ENCODE measurements around the gene AADAT.
"Not testable (repeated sequence)": the region's sequence is repeated elsewhere in the genome, so short reads cannot be mapped to it uniquely, and the experiment has no call there.

The AADAT gene

DNA sequence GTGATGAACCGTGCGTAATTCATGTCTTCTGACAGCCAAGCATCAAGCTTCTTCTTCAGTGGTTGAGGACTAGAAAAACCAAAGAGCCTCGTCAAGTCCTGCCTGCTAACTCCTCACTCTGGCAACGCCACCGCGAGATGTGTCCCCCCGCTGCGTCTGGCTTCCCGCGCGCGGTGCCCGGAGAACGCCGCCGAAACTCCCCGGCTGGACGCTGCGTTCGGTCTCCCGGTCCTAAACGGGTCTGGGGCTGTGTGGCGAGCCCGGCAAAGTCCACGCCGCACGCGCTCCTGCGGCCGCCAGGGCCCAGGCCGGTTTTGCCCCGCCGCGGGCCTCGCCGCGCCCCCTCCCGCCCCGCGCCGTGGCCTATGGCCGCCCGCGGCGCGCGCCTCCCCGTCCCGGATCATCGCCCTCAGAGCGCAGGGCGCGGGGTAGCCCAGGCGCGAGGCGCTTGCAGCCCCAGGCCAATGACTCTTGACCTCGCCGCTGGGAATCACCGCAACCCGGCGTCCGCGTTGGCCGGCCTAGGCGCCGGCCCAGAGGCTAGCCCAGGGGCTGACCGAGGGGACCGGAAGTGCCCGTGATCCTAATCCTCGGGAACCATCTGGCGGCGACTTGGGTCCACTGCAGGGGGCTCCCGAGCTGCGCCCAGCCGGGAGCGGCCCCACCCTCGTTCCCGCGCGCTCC, at the start of gene AADAT:
AADAT (minus strand) TSS at position 289 of the 684 bp plus-strand sequence; CDS start at position 23, 266 bp downstream.
- no peak for DNase-seq (ENCODE audit: low read depth)

DNA sequence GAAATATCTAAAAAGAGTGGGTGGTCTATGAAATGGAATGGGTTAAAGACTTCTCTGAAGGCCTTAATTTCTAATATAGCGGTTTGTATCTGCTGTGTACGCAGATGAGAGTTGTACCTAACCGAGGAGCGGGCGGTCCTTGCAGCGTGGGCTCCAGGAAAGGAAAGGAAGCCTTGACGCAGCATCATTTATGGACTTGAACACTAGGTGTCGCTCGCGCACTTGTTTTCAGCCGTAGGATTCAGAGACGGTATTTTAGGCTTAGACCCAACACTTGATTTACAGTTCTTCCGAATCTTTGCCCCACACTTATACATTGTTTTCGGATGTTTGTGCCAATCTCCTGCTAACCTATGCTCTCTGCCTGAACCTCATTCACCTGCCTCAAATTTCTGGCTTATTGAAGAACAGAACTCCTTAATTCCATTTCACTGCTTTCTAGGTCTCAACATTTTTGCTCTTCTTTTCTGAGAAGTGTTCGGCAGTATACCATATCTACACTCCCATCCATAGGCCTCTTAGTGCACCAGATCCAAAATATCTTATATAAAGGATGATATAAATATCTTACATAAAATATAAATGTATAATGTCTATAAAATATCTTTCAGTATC, 48.9 kb upstream of the AADAT start:
- DNase-seq (ENCODE audit: low read depth) = peak; percentile 61

DNA sequence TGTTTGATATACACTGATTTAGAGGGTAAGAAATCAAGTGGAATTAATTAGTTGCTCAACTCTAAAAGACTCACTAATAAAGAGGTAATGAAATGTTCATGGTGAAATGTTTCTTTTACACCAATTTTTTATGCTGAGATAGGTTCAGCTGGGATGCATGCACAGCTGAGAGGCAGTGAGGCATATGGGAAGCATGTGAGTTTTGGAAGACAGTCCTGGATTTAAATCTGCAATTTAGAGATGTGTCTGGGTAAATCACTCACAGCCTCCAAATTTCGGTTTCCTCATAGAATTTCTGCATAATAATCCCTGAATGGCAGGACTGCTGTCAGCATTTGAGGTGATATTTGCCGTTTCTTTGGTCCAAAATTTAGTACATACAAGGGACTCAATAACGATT, 48.2 kb upstream of the AADAT start:
- no peak for DNase-seq (ENCODE audit: low read depth)

DNA sequence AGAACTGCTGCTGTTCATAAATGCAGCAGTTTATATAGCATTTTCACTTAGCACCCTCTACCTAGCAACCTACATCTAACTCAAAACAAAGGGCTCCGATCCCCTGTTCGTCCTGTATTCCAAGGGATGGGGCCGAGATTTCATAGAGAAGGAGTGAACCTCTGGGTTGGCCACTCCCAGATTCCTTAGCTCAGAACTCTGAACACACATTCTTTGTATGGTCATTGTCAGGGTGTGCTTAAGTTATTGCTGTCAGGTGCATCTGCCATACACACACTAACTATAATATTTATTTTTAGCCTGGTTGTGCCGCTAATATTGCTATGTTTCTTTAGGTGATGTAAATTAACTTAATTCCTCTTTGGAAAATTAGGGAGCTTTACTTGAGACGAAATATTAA, 47.7 kb upstream of the AADAT start:
- no peak for DNase-seq (ENCODE audit: low read depth)

DNA sequence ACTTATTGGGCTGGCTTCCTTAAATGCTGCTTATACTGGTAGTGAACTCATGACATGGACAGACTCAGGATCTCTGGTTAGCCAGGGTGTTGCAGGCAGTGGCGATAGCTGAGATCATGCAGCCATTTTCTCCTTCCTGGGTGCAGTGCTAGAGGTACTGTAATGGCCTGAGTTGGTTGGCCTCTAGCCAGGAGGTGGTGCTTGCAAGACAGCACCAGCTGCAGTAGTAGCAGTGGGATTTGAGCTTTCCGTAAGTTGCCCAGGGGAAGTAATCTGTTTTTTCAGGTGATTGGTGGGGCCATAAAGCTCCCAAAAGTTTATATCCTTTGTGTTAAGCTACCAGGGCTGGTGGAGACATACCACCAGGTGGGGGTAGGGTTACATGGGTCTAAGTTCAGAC, 45.1 kb upstream of the AADAT start:
- no peak for DNase-seq (ENCODE audit: low read depth)

DNA sequence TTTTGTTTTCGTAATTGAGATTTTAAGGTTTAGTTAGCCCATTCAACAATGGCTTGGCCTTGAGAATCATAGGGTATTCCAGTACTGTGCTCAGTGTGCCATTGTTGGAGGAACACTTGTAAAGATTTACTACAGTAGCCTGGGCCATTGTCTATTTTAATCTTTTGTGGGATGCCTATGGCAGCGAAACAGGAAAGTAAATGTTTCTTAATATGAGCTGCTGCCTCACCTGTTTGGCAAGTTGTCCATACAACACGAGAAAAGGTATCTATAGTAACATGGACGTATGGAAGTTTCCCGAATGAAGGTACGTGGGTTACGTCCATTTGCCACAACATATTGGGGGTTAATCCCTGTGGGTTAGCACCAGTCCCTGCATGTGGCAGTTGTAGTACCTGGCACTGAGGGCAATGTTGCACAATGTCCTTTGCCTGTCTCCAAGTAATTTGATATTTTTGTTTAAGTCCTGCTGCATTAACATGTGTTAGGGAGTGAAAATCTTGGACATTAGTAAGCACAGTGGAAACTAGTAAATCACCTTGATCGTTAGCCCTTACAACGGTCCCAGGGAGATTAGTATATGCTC, 38.6 kb upstream of the AADAT start:
- DNase-seq (ENCODE audit: low read depth) = no peak

DNA sequence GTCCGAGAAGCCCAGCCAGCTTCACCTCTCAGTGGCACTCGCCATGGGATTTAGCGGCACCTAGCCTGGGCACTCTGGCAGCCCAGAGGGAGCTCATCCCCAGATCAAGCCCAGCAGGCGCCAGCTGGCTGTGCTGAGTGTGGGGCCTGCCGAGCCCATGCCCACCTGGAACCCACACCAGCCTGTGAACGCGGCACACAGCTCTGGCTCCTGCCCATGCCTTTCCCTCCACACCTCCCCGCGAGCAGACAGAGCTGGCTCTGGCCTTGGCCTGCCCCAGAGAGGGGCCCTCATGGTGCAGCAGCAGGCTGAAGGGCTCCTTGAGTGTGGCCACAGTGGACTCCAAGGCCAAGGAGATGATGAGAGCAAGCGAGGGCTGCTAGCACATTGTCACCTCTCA, 38.0 kb upstream of the AADAT start:
- no peak for DNase-seq (ENCODE audit: low read depth)

DNA sequence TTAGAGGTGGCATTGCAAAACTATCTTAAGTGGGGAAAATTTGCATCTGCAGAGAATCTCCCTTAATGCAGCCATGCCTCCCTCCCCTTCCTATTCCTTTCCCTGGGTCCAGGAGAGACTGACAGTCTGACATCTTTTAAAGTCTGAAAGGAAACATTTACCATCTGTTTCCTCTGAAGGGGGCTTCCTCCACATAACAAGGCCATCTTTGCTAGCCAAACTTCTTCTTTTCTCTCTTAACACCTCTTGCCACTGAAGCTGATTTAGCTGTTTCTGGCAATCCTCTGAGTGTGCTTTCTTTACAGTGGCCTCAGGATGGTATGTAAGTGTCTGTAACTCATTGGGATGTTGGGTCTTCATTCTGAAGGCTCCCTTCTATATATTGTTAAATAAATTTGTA, 34.6 kb upstream of the AADAT start:
- DNase-seq (ENCODE audit: low read depth) = no peak

DNA sequence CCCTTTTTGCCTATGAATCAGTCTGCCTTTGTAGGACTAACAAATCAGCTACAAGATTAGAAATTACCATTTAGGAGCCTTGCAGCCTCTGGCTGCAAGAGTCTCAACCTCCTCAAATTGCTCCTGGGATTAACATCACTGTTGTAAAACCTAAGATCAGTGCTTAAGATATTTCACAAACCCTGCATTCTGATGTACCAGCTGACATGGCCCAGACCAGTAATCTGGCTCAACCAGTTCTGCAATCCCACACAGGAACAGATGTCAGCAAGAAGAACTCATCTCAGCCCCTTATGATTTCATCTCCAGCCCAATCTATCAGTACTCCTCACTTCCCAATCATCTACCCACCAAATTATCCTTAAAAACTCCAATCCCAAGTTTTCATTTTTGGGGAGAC, 32.5 kb upstream of the AADAT start:
- no peak for DNase-seq (ENCODE audit: low read depth)

DNA sequence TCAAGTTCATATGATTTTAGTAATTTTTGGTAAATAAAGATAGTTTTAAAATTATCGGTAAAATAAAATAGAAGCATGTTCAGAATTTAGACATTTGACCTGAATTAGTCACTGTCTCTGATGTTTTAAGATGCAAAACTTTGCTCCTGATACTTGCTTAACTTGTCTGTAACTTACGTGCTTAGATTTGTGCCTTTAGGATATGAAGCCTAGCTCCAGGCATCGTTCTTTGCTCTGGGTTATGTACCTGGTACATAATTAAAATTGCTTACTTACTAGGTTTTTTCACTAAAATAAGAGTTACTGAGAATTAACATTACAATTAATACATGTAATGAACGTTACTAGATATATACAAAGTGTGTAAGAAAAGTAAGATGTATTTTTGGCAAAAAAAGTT, 24.9 kb upstream of the AADAT start:
- no peak for DNase-seq (ENCODE audit: low read depth)

DNA sequence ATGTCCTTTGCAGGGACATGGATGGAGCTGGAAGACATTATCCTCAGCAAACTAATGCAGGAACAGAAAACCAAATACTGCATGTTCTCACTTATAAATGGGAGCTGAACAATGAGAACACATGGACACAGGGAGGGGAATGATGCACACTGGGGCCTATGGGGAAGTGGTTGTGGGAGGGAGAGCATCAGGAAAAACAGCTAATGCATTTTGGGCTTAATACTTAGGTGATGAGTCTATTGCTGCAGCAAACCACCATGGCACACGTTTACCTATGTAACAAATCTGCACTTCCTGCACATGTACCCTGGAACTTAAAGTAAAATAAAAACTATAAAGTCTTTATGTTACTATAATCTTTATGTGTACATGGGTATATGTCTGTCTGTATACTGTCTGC, 24.4 kb upstream of the AADAT start:
- not testable (repeated sequence) for DNase-seq (ENCODE audit: low read depth)

DNA sequence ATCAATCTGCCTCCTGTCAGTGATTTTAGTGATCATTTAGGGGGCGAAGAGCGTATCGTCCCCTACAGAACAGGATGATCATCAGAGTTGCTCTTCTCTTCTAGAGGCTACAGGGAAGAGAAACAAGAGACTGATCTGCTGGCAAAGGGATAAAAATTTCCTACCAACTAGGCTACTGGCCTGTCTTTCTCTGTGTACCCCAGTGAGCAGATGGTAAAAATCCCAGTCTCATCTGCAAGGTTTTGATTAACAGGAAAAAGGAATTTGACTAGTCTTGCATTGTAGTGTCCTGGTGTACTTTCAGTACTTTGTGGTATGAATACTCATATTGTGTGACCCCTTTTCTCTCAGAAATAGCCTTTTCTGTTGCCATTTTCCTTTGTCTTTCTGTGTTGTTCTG, 21.8 kb upstream of the AADAT start:
- no peak for DNase-seq (ENCODE audit: low read depth)

DNA sequence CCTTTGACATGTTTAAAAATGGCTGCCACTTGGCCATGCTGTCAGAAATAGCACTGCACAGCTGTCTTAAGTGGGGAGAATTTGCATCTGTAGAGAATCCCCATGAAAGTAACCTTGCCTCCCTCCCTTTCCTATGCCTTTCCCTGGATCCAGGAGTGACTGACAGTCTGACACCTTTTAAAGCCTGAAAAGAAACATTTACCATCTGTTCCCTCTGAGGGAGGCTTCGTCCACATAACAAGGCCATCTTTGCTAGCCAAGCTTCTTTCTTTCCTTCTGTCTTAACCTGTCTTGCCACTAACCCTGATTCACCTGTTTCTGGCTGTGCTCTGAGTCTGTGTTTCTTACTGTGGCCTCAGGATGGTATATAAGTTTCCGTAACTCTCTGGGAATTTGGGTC, 21.3 kb upstream of the AADAT start:
- DNase-seq (ENCODE audit: low read depth) = no peak

DNA sequence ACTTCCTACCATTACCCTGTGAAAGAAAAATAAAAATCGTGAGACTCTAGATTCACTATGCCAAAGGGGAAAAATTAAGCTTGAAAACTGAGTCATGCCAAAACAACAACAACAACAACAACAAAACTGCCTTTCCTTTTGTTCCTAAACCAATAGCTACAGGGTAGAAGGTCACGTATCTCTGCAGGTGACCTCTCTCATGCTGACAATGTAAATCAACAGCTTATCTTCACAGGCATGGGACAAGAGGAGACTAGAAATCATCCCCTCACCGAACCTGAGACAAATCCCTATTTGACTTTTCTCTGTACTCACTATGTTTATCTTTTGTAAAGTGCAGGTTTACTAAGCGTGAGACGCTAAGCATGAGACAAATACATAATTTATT, 20.5 kb upstream of the AADAT start:
- DNase-seq (ENCODE audit: low read depth) = no peak

DNA sequence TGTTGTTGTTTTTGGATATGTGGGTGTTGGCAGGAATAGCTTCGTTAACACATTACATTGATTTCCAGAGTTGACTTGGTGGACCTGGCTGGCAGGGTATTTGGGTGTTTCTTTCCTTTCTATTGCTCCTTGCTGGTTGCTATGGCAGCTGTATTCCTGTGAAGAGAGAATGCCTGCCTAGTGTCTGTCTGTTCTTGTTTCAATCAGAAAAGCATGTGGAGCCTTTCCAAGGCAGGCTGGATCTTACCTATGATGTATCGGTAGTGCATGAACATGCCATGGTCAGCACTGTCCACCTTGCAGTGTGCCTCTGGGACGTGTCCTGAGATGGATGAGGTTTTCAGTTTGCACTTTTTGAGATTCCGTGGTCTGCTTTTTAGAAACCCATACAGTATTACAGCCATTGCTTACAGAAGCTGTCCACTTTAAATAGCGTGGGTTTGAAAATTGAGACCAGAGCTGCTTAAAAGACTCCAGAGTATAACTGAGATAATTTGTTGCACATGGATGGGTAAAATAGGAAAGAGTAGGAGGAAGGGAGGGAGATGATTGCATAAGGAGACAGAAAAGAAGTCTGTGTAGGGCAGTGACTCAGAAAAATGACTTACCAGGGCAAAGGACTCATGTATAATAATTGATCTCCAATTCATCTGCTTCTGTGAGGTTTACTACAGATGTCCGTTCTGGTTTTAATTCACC, 20.0 kb upstream of the AADAT start:
- no peak for DNase-seq (ENCODE audit: low read depth)

DNA sequence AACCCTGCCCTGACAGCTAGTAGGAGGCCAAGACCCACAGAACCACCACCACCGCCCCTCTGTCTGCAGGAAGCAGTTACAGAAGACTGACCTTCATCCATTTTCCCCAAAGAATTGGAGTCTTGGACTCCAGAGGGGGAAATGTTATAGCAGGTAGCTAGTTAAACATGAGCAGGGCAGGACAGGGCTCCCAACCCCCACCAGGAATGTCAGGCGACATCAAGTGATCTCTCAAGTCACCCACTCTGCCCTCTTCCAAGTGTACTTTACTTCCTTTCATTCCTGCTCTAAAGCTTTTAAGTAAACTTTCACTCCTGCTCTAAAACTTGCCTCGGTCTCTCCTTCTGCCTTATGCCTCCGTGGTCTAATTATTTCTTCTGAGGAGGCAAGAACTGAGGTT, 17.1 kb upstream of the AADAT start:
- no peak for DNase-seq (ENCODE audit: low read depth)

DNA sequence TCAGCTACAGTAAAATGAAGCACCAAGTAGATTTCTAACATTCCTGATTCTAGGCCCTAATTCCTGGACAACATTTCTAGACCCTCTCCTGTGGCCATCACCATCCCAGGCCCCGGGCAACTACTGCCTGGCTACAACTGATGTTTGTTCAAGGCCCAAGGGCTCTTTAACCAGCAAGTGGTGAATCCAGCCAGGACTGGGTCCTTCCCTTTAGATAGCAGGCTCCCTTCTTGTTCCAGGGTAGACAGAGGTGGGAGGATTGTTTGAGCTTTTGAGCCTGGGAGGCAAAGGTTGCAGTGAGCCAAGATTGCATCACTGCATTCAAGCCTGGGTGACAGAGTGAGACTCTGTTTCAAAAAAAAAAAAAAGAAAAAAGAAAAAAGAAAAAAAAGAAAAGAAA, 12.7 kb upstream of the AADAT start:
- DNase-seq (ENCODE audit: low read depth) = no peak

DNA sequence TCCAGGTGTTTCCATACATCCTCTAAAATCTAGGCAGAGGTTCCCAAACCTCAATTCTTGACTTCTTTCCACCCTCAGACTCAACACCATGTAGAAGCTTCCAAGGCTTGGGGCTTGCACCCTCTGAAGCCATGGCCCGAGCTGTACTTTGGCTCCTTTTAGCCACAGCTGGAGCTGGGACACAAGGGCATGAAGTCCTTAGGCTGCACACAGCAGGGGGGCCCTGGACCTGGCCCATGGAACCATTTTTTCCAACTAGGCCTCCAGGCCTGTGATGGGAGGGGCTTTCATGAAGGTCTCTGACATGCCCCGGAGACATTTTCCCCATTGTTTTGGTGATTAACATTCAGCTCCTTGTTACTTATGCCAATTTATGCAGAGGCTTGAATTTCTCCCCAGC, 8.4 kb upstream of the AADAT start:
- not testable (repeated sequence) for DNase-seq (ENCODE audit: low read depth)

DNA sequence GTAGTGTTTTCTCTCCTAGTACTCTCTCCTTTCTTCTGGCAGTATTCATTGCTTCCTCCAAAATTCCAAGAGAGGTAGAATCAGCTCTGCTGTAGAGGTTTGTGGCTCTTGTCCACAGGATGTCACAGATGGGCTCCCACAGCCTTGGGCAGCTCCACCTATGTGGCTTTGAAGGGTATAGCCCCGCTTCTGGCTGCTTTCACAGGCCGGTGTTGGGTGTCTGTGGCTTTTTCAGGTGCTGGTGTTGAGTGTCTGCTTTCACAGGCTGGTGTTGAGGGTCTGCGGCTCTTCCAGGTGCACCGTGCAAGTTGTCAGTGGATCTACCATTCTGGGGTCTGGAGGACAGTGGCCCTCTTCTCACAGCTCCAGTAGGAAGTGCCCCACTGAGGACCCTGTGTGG, 7.9 kb upstream of the AADAT start:
- DNase-seq (ENCODE audit: low read depth) = no peak

DNA sequence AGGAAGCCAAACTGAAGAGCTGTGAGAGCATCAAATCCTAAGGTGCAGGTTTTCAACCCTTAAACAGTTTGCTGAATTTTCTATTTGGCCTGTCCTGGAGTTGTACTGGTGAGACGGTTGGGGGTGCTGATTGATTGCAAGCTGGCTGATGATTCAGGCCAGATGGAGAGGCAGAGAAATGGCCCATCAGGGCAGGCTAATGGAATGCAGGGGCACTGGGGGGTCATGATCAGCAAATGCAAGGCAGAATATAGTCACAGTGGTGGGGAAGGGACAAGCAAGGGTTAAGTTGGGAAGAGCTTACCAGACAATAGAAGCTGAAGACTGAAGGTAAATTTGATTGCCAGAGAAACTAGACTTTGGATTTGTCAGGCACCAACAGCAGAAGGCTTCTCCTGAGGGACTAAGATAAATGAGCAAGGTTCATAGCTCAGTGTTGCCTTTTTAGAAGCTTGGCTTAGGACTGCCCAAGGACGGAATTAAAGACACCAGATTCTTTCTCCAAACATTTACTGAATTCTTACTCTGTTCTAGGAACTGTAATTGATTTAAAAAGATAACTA, 4.3 kb upstream of the AADAT start:
- DNase-seq (ENCODE audit: low read depth) = no peak

DNA sequence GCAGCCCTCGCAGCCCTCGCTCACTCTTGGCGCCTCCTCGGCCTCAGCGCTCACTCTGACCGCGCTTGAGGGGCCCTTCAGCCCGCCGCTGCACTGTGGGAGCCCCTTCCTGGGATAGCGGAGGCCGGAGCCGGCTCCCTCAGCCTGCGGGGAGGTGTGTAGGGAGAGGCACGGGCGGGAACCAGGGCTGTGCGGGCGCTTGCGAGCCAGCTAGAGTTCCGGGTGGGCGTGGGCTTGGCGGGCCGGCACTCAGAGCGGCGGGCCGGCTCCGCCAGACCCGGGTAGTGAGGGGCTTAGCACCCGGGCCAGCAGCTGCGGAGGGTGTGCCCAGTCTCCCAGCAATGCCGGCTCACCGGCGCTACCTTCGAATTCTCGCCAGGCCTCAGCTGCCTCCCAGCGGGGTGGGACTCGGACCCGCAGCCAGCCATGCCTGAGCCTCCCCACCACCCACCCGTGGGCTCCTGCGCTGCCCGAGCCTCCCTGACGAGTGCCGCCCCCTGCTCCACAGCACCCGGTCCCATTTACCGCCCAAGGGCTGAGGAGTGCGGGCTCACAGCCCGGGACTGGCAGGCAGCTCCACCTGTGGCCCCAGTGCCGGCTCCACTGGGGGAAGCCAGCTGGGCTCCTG, 1.4 kb upstream of the AADAT start:
- DNase-seq (ENCODE audit: low read depth) = no peak

DNA sequence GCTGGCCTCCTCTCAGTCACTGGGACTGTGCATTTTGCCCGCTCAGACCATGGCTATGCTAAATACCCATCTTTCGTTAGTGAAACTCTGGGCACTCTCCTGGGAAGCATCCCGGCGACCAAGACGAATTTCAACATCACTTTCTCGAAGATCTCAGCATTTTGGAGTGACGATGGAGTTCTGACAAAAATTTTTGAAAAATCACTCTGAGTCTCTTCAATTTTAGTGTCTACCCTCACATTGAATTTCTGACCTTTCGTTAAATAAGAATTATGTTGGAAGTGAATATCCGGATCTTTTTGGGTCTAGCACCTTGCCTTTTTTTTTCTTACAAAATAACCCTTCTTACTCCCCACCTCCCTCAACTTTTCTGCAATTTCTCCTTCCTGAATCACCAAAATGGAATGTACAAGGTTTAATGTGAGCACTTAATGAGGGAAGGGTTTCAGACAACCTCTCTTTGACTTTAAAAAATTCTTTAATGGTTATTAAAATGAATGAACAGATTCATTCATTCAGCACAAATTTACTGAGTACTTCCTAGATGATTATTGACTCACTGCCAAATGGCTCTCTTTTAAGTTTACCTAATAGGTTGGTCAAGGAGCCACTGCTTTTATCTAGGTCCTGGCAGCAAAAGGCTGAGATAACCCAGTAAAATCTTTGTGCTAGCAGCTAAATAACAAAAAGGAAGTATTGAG, 746 bp upstream of the AADAT start:
- no peak for DNase-seq (ENCODE audit: low read depth)

All from activated T-cell treated with anti-CD3 and anti-CD28 coated beads for 24 hours (primary cell).